ENCODE data around the gene PSMG3.

GRCh38 chr7:1532456-1533254, 37.2 kb downstream of the PSMG3 start:
- peak in 2 of 4 donors; percentile 38 to 63 for TF ChIP-seq POLR2A (IDR thresholded peaks at IDR 0.05)
- TF ChIP-seq CTCF (IDR thresholded peaks at IDR 0.05) = no peak
- peak; percentile 24 for TF ChIP-seq EP300 (IDR thresholded peaks at IDR 0.05)
- peak; percentile 47 to 91 (median 79) for TF ChIP-seq POLR2AphosphoS5 (IDR thresholded peaks at IDR 0.05)
